OCI-LY7 (cell line): ENCODE results near the gene MADD. TPM values are rescaled to one million over a fixed set of nuclear protein-coding genes. Genes with fewer than 3 reads are reported as not detected.

ENCODE experiments used
- BruUV-seq: library from RNA; stranded (reverse); fragments of 400-500 nt; replicated peaks from 2 replicates; lab custom pipeline; 2021; lab: Mats Ljungman, UMichigan
- CTCF ChIA-PET: fragments of 300-600 bp; sonication (Branson Sonifier 250); formaldehyde crosslinking; loops from one replicate; lab custom pipeline; 2022; ENCODE audit warnings: antibody characterized with exemption; ENCODE audit not compliant: unreplicated experiment; lab: Charles Lee
- POLR2A ChIA-PET: fragments of 300-600 bp; sonication (Branson Sonifier 250); formaldehyde crosslinking; loops from one replicate; lab custom pipeline; 2022; ENCODE audit warnings: antibody characterized with exemption; lab: Charles Lee
- DNase-seq: peaks from one replicate; pipeline ENCODE4 v3.0.0-alpha.2; 2015; ENCODE audit warnings: low spot score
- H2AFZ ChIP-seq: fragments of 200-600 bp; sonication (generic), shearing (Covaris generic); 2 replicates; pipeline ENCODE4 v1.6.1; 2014; ENCODE audit warnings: mild to moderate bottlenecking, antibody characterized with exemption, low read length, moderate library complexity
- H3K27ac ChIP-seq: fragments of 200-600 bp; sonication (generic); 2 replicates; pipeline ENCODE4 v1.5.1; 2014; ENCODE audit warnings: mixed run types, low read depth, mild to moderate bottlenecking, moderate library complexity, low read length, inconsistent platforms; ENCODE audit not compliant: poor library complexity, severe bottlenecking
- H3K36me3 ChIP-seq: fragments of 200-600 bp; sonication (generic); 2 replicates; pipeline ENCODE4 v1.6.1; 2014; ENCODE audit warnings: mild to moderate bottlenecking, antibody characterized with exemption, low read length, moderate library complexity, mixed read lengths; ENCODE audit not compliant: insufficient read depth
- H3K4me1 ChIP-seq: fragments of 200-600 bp; sonication (generic); 2 replicates; pipeline ENCODE4 v1.5.1; 2014; ENCODE audit warnings: mild to moderate bottlenecking, low read length; ENCODE audit not compliant: insufficient read depth, poor library complexity, severe bottlenecking
- H3K4me2 ChIP-seq: fragments of 200-600 bp; sonication (generic); 2 replicates; pipeline ENCODE4 v1.6.1; 2014; ENCODE audit warnings: mild to moderate bottlenecking, low read length
- H3K4me3 ChIP-seq: fragments of 200-600 bp; sonication (generic); 2 replicates; pipeline ENCODE4 v1.5.1; 2014; ENCODE audit warnings: mild to moderate bottlenecking, low read depth, low read length; ENCODE audit not compliant: poor library complexity, severe bottlenecking
- H3K79me2 ChIP-seq: fragments of 200-600 bp; sonication (generic); 2 replicates; pipeline ENCODE4 v1.6.1; 2016; ENCODE audit warnings: low read depth, mild to moderate bottlenecking, low read length, moderate library complexity, mixed read lengths; ENCODE audit not compliant: insufficient read depth
- H3K9me2 ChIP-seq: fragments of 200-600 bp; sonication (generic); 2 replicates; pipeline ENCODE4 v1.6.1; 2016; ENCODE audit warnings: mild to moderate bottlenecking, low read length, mixed read lengths; ENCODE audit not compliant: insufficient read depth
- H3K9me3 ChIP-seq: fragments of 200-600 bp; sonication (generic); 2 replicates; pipeline ENCODE4 v1.6.1; 2014; ENCODE audit warnings: mild to moderate bottlenecking, mixed run types, low read length, mixed read lengths
- H4K20me1 ChIP-seq: fragments of 200-600 bp; sonication (generic); 2 replicates; pipeline ENCODE4 v1.6.1; 2014; ENCODE audit warnings: mild to moderate bottlenecking, antibody characterized with exemption, low read length, moderate library complexity, mixed read lengths; ENCODE audit not compliant: insufficient read depth
- CTCF ChIP-seq: fragments of 200-600 bp; sonication (generic); conservative IDR thresholded peaks from 2 replicates; pipeline ENCODE4 v1.5.1; 2014; ENCODE audit warnings: mild to moderate bottlenecking, antibody characterized with exemption, low read length, moderate library complexity, mixed read lengths
- EZH2phosphoT487 ChIP-seq: fragments of 200-600 bp; sonication (generic); IDR thresholded peaks from 2 replicates; pipeline ENCODE4 v1.6.1; 2018; ENCODE audit warnings: low read depth, borderline replicate concordance, mild to moderate bottlenecking, mixed run types, antibody characterized with exemption, low read length, moderate library complexity, mixed read lengths
- intact Hi-C: fragments of 100-400 bp; cut with micrococcal nuclease; formaldehyde crosslinking; loops from one replicate; pipeline ENCODE4 v1.10.0; 2022; ENCODE audit not compliant: unreplicated experiment
- total RNA-seq, 2 experiments: library from RNA; depleted of rRNA in 1 of 2; stranded (reverse); fragments of >200 nt in 1 of 2; shearing (Covaris generic) in 1 of 2; gene quantifications; 2 replicates each; pipeline ENCODE4 v1.2.3, GENCODE V29; 2014 to 2022

MADD gene
- total RNA-seq, 2 experiments from 2014 or later = 32.1 to 47.8 TPM

GRCh38 chr11:47271328-47271727, 1.4 kb downstream of the MADD start:
- H3K9me3 ChIP-seq = no peaks in the 10 kb centered on the region
- intact Hi-C loops = loop anchor here (5.0 kb wide), 3 partner anchors 101 to 581 kb away; no protein-coding TSS in a partner anchor
- H3K4me1 ChIP-seq = peaks cover 40% of the 10 kb centered on the region
- peak overlapping the region; percentile 86 for H3K4me2 ChIP-seq
- no TSS peak for BruUV-seq
- DNase-seq = peak; percentile 25
- POLR2A ChIA-PET = interaction anchor here (0.6 to 1.6 kb wide), 6 partner anchors 12 to 386 kb away, joined by 3 to 10 read pairs (median 3); no protein-coding TSS in a partner anchor
- TF ChIP-seq EZH2phosphoT487 = no peak
- no peak for TF ChIP-seq CTCF
- H4K20me1 ChIP-seq = peaks cover 24% of the 10 kb centered on the region; the same call in 1 of the 2 replicates
- H3K9me2 ChIP-seq = no peaks in the 10 kb centered on the region
- peak overlapping the region; percentile 78 for H3K4me3 ChIP-seq
- CTCF ChIA-PET = interaction anchor here (1.2 to 1.8 kb wide), 2 partner anchors 38 to 140 kb away, joined by 3 to 6 read pairs; no protein-coding TSS in a partner anchor
- peaks cover 28% of the 10 kb centered on the region for H3K36me3 ChIP-seq
- peak overlapping the region; percentile 27 for H3K27ac ChIP-seq
- peaks cover 41% of the 10 kb centered on the region for H3K79me2 ChIP-seq
- no peak overlapping the region for H2AFZ ChIP-seq

- Histone ChIP-seq H3K4me3 (peak overlapping the region; percentile 78), H3K36me3 (peaks cover 35% of the 10 kb centered on the region), H3K27ac (peak overlapping the region; percentile 27), H3K9me3 (no peaks in the 10 kb centered on the region), H3K9me2 (no peaks in the 10 kb centered on the region), H2AFZ (no peak overlapping the region), H3K4me2 (peak overlapping the region; percentile 86), H3K79me2 (peaks cover 41% of the 10 kb centered on the region), H4K20me1 (peaks cover 24% of the 10 kb centered on the region; the same call in 1 of the 2 replicates), H3K4me1 (peaks cover 40% of the 10 kb centered on the region)
- peak; percentile 43 for DNase-seq
- POLR2A ChIA-PET = interaction anchor here (0.7 to 2.0 kb wide), 6 partner anchors 9 to 171 kb away, joined by 3 to 7 read pairs (median 3); partner anchors contain the start of gene ACP2
- CTCF ChIA-PET = interaction anchor here (1.8 kb wide), 1 partner anchor 139 kb away, joined by 6 read pairs; no protein-coding TSS in a partner anchor
- no peak for TF ChIP-seq CTCF
- no peak for TF ChIP-seq EZH2phosphoT487
- no TSS peak for BruUV-seq
- intact Hi-C loops = loop anchor here (5.0 kb wide), 3 partner anchors 100 to 580 kb away; no protein-coding TSS in a partner anchor
Measured at GRCh38 chr11:47271961-47272661, 2.2 kb downstream of the MADD start.
